RPMI7951 (cell line): ENCODE results near the gene SLC26A6. TPM values are rescaled to one million over a fixed set of nuclear protein-coding genes. Genes with fewer than 3 reads are reported as not detected.

ENCODE experiments used
- DNase-seq: peaks from one replicate; pipeline ENCODE4 v3.0.0-alpha.2; 2012; ENCODE audit warnings: low read depth
- total RNA-seq: library from RNA; depleted of rRNA; stranded (reverse); fragments of >200 nt; shearing (Covaris generic); gene quantifications from 2 replicates; pipeline ENCODE4 v1.2.3, GENCODE V29; 2014; rRNA removed

SLC26A6 gene
- total RNA-seq, result 32.3 and 35.1 TPM in 2 replicates

GRCh38 chr3:48635222-48636021, at the start of gene SLC26A6:
SLC26A6 (minus strand) TSS chr3:48635461; CDS start chr3:48635393, 68 bp downstream.
- peak; percentile 97 for DNase-seq

GRCh38 chr3:48684480-48685143, 49.4 kb upstream of the SLC26A6 start:
- DNase-seq, result peak; percentile 43

- DNase-seq, result no peak
These were observed 48.7 kb upstream of the SLC26A6 start for GRCh38 chr3:48684054-48684349.

GRCh38 chr3:48682786-48683185, 47.5 kb upstream of the SLC26A6 start:
- no peak for DNase-seq

- no peak for DNase-seq
These were observed 46.8 kb upstream of the SLC26A6 start for GRCh38 chr3:48681974-48682610.

- no peak for DNase-seq
These were observed 46.2 kb upstream of the SLC26A6 start for GRCh38 chr3:48681541-48681880.

GRCh38 chr3:48680811-48681540, 45.7 kb upstream of the SLC26A6 start:
- DNase-seq, result no peak

GRCh38 chr3:48679411-48680391, 44.4 kb upstream of the SLC26A6 start:
- peak; percentile 37 for DNase-seq

- no peak for DNase-seq
These were observed 43.5 kb upstream of the SLC26A6 start for GRCh38 chr3:48678566-48679380.

- DNase-seq, result no peak
These were observed 42.8 kb upstream of the SLC26A6 start for GRCh38 chr3:48678056-48678455.

- DNase-seq, result no peak
These were observed 39.2 kb upstream of the SLC26A6 start for GRCh38 chr3:48674505-48674904.

- no peak for DNase-seq
These were observed 37.3 kb upstream of the SLC26A6 start for GRCh38 chr3:48672522-48672921.

GRCh38 chr3:48664929-48665328, 29.7 kb upstream of the SLC26A6 start:
- DNase-seq, result no peak

GRCh38 chr3:48664313-48664644, 29.0 kb upstream of the SLC26A6 start:
- DNase-seq, result no peak

GRCh38 chr3:48663489-48664312, 28.4 kb upstream of the SLC26A6 start:
- DNase-seq, result peak; percentile 97

GRCh38 chr3:48662753-48663488, 27.7 kb upstream of the SLC26A6 start, which contains the start of gene CELSR3:
CELSR3 (minus strand) TSS chr3:48662886; CDS start chr3:48662634, 252 bp downstream.
- peak; percentile 87 for DNase-seq

- DNase-seq, result no peak
These were observed 27.0 kb upstream of the SLC26A6 start for GRCh38 chr3:48662145-48662752.

- peak; percentile 44 for DNase-seq
These were observed 26.4 kb upstream of the SLC26A6 start for GRCh38 chr3:48661501-48662144.
